Measurements from ENCODE around the gene ZNF219. TPM values are rescaled to one million over a fixed set of nuclear protein-coding genes. Genes with fewer than 3 reads are reported as not detected.

The ZNF219 gene
- total and polyA plus RNA-seq, 2 of the 13 experiments (the other 11 are each of a cell fraction or from before 2014, with no cell fraction given), result 34.5 to 36.6 TPM

DNA sequence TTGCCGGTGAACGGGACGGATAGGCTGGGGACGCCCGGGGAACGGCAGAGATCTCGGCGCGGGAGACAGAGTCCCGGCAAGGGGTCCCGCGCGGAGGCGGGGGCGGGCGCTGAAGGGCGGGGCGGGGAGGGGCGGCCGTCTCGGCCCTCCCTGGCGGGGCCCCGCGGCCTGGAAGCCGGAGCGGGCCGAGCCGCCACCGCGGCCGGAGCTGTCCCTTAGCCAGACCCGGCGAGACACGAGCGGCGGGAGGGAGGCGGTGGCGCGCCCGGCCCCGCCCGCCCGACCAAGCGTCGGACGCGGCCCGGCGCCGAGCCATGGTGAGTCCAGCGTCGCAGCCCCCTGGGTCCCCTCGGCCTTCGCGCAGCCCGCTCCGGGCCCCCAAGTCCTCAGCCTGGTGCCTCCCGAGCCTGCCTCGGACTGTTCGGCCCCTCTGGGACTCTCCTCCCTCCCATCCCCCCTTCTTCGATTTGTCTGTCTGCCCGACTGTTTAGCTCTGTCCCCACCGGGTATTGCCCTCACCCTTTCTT, 28.3 kb downstream of the ZNF219 start, which contains the start of gene ARHGEF40 (continued):
- 0 out of 2 replicates have a peak, but pooled peaks have one; percentile 78 for TF ChIP-seq HES4 (CRISPR knock-in tag; IDR thresholded peaks at IDR 0.05; ENCODE audit: borderline replicate concordance)
- TF ChIP-seq ZNF260 (CRISPR knock-in tag; IDR thresholded peaks at IDR 0.05; ENCODE audit: borderline replicate concordance, low read depth), result no peak
- no peak for TF ChIP-seq CBX2 (IDR thresholded peaks at IDR 0.05; ENCODE audit: low read depth, low read length)
- no peak for TF ChIP-seq CBX2 (CRISPR knock-in tag; IDR thresholded peaks at IDR 0.05; ENCODE audit: low read depth)
- no peak for TF ChIP-seq ZNF382 (CRISPR knock-in tag; IDR thresholded peaks at IDR 0.05; ENCODE audit: borderline replicate concordance)
- no peak for TF ChIP-seq MIER2 (CRISPR knock-in tag; IDR thresholded peaks at IDR 0.05)
- TF ChIP-seq PHF21A (CRISPR knock-in tag; IDR thresholded peaks at IDR 0.05), result no peak
- no peak for TF ChIP-seq ZNF670 (CRISPR knock-in tag; IDR thresholded peaks at IDR 0.05; ENCODE audit: borderline replicate concordance)
- no peak for TF ChIP-seq ZFAT (CRISPR knock-in tag; conservative IDR thresholded peaks at IDR 0.05)
- no peak for TF ChIP-seq ARNT (IDR thresholded peaks at IDR 0.05)
- TF ChIP-seq JUND (CRISPR knock-in tag; IDR thresholded peaks at IDR 0.05), result no peak
- TF ChIP-seq FOSL2 (CRISPR knock-in tag; IDR thresholded peaks at IDR 0.05), result no peak
- no peak for TF ChIP-seq ZKSCAN1 (IDR thresholded peaks at IDR 0.05; ENCODE audit: low read length)
- TF ChIP-seq, protein P1, sequence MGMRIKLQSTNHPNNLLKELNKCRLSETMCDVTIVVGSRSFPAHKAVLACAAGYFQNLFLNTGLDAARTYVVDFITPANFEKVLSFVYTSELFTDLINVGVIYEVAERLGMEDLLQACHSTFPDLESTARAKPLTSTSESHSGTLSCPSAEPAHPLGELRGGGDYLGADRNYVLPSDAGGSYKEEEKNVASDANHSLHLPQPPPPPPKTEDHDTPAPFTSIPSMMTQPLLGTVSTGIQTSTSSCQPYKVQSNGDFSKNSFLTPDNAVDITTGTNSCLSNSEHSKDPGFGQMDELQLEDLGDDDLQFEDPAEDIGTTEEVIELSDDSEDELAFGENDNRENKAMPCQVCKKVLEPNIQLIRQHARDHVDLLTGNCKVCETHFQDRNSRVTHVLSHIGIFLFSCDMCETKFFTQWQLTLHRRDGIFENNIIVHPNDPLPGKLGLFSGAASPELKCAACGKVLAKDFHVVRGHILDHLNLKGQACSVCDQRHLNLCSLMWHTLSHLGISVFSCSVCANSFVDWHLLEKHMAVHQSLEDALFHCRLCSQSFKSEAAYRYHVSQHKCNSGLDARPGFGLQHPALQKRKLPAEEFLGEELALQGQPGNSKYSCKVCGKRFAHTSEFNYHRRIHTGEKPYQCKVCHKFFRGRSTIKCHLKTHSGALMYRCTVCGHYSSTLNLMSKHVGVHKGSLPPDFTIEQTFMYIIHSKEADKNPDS (CRISPR knock-in tag; IDR thresholded peaks at IDR 0.05), result no peak
- 0 out of 2 replicates have a peak, but pooled peaks have one; percentile 44 for TF ChIP-seq JUNB (CRISPR knock-in tag; IDR thresholded peaks at IDR 0.05; ENCODE audit: borderline replicate concordance)
- TF ChIP-seq NFE2L2 (IDR thresholded peaks at IDR 0.05; ENCODE audit: low read length), result no peak
- no peak for TF ChIP-seq MAZ (IDR thresholded peaks at IDR 0.05; ENCODE audit: borderline replicate concordance, low read depth, low read length)
- TF ChIP-seq MAZ (CRISPR knock-in tag; IDR thresholded peaks at IDR 0.05; ENCODE audit: low read depth), result peak; percentile 79
- no peak for TF ChIP-seq RBAK (CRISPR knock-in tag; IDR thresholded peaks at IDR 0.05)
- TF ChIP-seq REL (CRISPR knock-in tag; conservative IDR thresholded peaks at IDR 0.05), result no peak
- TF ChIP-seq NFYC (CRISPR knock-in tag; IDR thresholded peaks at IDR 0.05), result no peak
- no peak for TF ChIP-seq SATB2 (CRISPR knock-in tag; IDR thresholded peaks at IDR 0.05)
- 0 out of 2 replicates have a peak, but pooled peaks have one; percentile 7 for TF ChIP-seq KDM5B (CRISPR knock-in tag; IDR thresholded peaks at IDR 0.05; ENCODE audit: borderline replicate concordance)
- TF ChIP-seq, protein P2, sequence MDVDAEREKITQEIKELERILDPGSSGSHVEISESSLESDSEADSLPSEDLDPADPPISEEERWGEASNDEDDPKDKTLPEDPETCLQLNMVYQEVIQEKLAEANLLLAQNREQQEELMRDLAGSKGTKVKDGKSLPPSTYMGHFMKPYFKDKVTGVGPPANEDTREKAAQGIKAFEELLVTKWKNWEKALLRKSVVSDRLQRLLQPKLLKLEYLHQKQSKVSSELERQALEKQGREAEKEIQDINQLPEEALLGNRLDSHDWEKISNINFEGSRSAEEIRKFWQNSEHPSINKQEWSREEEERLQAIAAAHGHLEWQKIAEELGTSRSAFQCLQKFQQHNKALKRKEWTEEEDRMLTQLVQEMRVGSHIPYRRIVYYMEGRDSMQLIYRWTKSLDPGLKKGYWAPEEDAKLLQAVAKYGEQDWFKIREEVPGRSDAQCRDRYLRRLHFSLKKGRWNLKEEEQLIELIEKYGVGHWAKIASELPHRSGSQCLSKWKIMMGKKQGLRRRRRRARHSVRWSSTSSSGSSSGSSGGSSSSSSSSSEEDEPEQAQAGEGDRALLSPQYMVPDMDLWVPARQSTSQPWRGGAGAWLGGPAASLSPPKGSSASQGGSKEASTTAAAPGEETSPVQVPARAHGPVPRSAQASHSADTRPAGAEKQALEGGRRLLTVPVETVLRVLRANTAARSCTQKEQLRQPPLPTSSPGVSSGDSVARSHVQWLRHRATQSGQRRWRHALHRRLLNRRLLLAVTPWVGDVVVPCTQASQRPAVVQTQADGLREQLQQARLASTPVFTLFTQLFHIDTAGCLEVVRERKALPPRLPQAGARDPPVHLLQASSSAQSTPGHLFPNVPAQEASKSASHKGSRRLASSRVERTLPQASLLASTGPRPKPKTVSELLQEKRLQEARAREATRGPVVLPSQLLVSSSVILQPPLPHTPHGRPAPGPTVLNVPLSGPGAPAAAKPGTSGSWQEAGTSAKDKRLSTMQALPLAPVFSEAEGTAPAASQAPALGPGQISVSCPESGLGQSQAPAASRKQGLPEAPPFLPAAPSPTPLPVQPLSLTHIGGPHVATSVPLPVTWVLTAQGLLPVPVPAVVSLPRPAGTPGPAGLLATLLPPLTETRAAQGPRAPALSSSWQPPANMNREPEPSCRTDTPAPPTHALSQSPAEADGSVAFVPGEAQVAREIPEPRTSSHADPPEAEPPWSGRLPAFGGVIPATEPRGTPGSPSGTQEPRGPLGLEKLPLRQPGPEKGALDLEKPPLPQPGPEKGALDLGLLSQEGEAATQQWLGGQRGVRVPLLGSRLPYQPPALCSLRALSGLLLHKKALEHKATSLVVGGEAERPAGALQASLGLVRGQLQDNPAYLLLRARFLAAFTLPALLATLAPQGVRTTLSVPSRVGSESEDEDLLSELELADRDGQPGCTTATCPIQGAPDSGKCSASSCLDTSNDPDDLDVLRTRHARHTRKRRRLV (CRISPR knock-in tag; IDR thresholded peaks at IDR 0.05), result no peak
- no peak for TF ChIP-seq AGO2 (optimal IDR thresholded peaks at IDR 0.05; ENCODE audit: low read depth, low read length)
- no peak for TF ChIP-seq MTA3 (CRISPR knock-in tag; IDR thresholded peaks at IDR 0.05)
- TF ChIP-seq IRX3 (CRISPR knock-in tag; IDR thresholded peaks at IDR 0.05; ENCODE audit: borderline replicate concordance, low read depth), result peak; percentile 34

All from HepG2 (cell line).